NOMO-1 (cell line): Measurements from ENCODE around the gene IL6R.

Source experiments
- DNase-seq, 2 experiments: peaks; one replicate each; lab custom pipeline; 2025; ENCODE audit not compliant: unreplicated experiment in 2 of 2; lab: John Stamatoyannopoulos, UW

IL6R gene

GRCh38 chr1:154423988-154424326 lies 18.8 kb downstream of the IL6R start:
- no peak for DNase-seq

GRCh38 chr1:154425172-154425571 lies 20.0 kb downstream of the IL6R start:
- DNase-seq = no peak

- DNase-seq = no peak
Observed at GRCh38 chr1:154427173-154428139, 22.3 kb downstream of the IL6R start.

GRCh38 chr1:154429118-154429517 lies 24.0 kb downstream of the IL6R start:
- no peak for DNase-seq

- no peak for DNase-seq
Observed at GRCh38 chr1:154429841-154430611, 24.9 kb downstream of the IL6R start.

GRCh38 chr1:154430903-154431302 lies 25.8 kb downstream of the IL6R start:
- no peak for DNase-seq

- DNase-seq = peak; percentile 10 to 25
Observed at GRCh38 chr1:154431586-154432373, 26.6 kb downstream of the IL6R start.

- DNase-seq = peak; percentile 6 to 23
Observed at GRCh38 chr1:154433161-154433764, 28.1 kb downstream of the IL6R start.

GRCh38 chr1:154434346-154435085 lies 29.4 kb downstream of the IL6R start:
- DNase-seq = no peak

GRCh38 chr1:154435599-154436200 lies 30.6 kb downstream of the IL6R start:
- DNase-seq = no peak

- DNase-seq = no peak
Observed at GRCh38 chr1:154436433-154436832, 31.3 kb downstream of the IL6R start.

GRCh38 chr1:154440036-154440804 lies 35.1 kb downstream of the IL6R start:
- DNase-seq = no peak

GRCh38 chr1:154441241-154441888 lies 36.2 kb downstream of the IL6R start:
- DNase-seq = no peak

- DNase-seq = no peak
Observed at GRCh38 chr1:154442006-154442740, 37.0 kb downstream of the IL6R start.

GRCh38 chr1:154443274-154444013 lies 38.3 kb downstream of the IL6R start:
- DNase-seq = no peak

- no peak for DNase-seq
Observed at GRCh38 chr1:154445040-154445472, 39.9 kb downstream of the IL6R start.

GRCh38 chr1:154446292-154446691 lies 41.1 kb downstream of the IL6R start:
- no peak for DNase-seq
